ENCODE measurements around the gene ATRNL1.

ATRNL1 gene

DNA sequence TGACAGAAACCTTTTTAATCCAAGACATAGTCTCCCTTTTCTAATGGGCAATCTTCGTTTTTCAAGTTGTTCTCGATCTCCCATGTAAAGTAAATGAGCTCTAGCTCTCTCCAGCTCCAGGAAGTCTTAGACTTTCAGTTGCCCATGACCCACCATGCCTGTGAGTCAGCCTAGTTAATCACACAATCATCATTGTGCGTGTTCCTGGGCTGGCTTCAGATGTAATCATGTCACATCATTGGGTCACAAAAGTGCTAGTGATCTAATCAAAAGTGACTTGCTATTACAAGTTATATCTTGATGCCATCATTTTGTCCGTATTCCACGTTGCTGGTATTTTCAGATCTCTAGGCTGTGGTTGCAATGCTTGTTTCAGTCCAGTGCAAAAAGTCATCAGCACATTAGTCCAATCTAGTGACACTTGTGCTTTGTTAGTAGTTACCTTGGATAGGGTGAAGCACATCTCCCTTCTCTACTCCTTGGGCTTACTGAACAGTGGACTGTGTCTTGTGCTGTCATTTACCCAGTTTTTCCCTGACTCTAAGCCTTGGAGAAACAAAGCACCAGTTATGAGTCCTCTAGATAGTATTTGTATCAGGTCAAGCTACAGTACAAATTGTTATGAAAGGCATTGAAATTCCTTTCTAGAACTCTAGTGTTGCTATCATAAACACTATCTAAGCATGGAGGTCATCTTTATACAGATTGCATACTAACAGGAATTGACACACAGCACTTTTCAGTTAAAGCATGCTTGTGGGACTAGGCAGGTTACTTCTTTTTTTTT lies 863.3 kb downstream of the ATRNL1 start:
- DNase-seq = no peak

DNA sequence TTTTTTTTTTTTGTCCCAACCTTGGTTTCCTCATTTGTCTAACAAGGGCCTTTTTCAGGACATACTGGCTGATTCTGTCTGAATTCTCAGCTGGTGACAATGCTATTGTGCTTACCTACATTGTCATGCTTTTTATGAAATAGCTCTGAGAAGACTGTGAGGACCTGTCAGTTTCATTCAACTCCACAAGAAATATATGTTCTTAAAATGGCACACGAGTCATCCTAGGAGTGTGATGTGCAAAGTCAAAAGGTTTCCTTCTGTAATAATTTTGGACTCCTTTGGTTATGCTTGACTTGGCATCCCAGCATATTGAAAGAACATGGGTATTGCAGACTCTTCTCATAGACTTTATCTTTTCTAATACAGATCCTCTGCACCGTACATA lies 863.8 kb downstream of the ATRNL1 start:
- DNase-seq = no peak

DNA sequence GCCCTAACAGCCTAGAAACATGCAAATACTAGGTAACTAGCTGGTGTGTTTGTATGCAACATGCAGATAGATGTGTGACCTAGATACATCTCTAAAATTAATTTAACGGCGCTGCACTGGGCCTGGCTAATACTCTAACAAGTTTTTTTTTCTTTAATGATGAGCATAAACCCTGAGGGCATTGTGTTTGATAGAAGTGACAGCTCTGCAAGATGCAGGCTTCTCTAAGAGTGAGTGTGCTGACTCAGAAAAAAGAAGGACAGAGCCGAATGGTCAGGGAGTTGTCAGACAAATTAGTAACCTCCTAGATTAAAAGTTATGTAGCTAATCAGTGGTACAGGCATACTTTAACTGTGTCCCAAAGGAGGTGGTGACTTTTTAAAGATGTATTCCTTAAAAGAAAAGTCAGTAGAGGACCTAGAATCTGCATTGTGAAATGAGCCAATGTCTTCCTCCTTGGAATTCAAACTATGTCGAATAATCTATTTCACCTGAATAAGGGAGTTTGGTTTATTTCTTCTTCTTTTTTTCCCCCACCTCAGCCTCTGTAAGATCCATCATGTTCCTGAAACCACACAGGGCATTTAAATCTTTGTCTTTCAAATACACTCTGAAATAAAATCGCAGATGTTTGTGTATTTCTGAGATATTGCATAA lies 864.7 kb downstream of the ATRNL1 start:
- no peak for DNase-seq

DNA sequence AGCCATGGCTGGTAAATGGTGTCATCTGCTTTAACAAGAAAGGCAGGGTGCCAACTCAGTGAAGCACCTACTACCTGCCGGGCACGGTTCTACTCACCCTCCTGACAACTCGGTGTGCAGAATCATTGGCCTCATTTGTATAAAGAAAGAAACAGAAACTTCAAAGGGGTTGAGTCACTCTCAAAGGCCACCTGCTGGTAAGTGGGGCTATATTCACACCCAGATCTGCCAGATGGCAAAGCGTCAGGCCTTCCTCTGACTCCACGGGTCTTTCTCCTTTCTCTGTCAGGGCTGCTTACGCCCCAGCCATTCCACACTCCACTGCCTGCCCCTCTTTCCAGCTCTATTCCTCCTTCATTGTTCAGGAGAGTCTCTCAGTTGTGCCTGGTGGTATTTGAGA lies 870.7 kb downstream of the ATRNL1 start:
- peak in 1 of 2 experiments; percentile 20 for DNase-seq

DNA sequence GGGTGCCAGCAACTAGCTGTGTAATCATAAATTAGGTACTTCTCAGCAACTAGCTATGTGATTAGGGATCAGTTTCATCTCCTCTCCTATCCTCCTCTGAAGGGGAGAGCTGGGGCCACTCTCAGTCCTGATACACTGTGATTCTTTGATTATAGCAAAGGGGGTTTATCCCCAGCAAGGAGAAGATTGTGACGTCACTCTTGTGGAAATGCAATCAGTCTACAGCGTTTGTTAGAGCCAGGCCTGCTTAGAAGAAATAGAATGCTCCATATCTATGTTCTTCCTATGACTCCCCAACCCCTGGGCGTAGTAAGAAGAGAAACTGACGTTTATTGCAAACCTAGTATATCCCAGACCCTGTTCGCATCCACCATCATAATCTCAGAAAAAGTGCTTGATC lies 871.7 kb downstream of the ATRNL1 start:
- DNase-seq = no peak

DNA sequence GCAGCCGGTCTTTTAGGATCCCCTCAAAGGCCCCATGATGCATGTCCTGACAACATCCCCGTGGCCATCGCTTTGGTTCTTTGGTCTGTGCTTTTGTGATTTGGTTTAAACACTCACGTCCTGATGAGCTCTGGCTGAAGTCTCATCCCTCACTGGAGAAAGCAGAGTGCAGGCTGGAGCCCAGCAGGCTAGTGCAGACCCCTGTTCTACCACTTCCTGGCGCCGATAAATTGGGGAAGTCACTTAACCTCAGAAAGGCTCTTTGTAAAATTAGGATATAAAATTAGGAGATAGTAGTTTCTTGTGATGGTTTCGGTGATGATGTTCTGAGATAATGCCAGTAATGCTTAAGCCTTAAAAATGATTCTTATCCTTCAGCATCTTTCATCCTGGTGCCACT lies 872.2 kb downstream of the ATRNL1 start:
- DNase-seq = no peak

- DNase-seq = no peak
Measured at GRCh38 chr10:115968236-115968635, 875.1 kb downstream of the ATRNL1 start.

DNA sequence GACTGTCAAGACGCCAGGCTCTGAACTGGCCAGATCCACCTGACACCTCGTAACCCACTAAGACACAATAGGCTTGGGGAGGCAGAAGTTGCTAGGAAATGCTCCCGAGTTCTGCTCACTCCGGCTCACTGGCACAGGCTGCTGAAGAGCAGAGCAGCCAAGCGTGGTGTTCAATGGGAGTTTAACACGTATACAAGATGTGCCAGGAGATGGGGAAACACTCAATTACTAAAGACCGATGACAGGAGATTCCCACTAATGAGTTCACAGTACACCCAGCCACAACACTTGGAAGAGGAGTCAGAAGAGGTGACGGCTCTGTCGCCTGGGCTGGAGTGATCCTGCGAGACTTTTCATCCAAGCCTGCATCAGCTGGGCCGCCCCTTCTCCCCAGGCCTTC lies 876.4 kb downstream of the ATRNL1 start:
- DNase-seq = no peak

- DNase-seq = no peak
Measured at GRCh38 chr10:115971921-115972320, 878.8 kb downstream of the ATRNL1 start.

GRCh38 chr10:115972426-115972825 lies 879.3 kb downstream of the ATRNL1 start:
- no peak for DNase-seq

- no peak for DNase-seq
Measured at GRCh38 chr10:115974351-115974750, 881.2 kb downstream of the ATRNL1 start.

DNA sequence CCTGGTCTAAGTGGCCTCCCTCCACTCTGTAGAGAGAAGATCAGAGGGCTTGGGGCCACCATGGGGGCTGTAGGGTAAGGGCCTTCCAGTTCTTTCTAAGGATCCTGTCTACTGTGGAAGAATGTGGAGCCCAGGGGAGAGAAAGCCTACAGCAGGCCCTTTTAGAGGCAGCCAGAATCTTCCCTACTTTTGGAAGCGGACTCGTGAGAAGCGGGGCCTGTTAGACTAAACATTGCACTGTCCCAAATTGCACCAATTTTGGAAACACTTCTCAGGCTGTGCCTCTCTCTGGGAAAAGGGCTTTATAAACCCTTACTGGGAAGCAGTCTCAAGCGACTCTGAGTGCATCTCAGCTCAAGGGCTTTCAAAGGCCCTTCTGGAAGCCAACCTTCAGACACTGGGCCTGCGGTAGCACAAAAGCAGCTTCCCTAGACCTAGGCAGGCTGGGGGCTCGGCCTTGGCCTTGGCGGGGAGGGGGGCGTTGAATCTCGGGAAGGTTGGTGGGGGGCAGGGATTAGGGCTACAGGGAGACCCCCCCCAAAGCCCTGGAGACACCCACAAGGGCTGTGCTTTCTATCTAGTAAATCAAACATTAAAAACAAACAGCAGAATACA lies 881.8 kb downstream of the ATRNL1 start:
- no peak for DNase-seq

DNA sequence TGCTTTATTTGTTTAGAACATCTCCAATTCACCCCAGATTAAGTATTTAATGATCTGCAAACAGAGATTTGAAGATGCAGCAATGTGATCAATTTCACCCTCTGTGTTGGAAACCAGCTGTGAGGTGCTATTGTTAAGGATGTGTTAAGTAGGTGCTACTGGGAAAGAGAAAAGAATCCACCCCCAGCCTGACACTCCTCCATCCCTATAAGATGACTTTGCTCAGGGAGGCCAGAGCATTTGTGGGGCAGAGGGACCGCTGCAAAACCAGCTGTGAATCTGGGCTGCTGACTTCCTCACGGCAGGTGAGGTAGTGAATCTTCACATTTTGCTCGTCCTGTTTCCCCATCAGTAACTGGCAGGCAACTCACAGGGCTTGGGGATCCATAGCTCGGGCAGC lies 882.3 kb downstream of the ATRNL1 start:
- no peak for DNase-seq

GRCh38 chr10:115976342-115976741 lies 883.2 kb downstream of the ATRNL1 start:
- DNase-seq = no peak

GRCh38 chr10:115977855-115978254 lies 884.7 kb downstream of the ATRNL1 start:
- no peak for DNase-seq

- no peak for DNase-seq
Measured at GRCh38 chr10:115979576-115979975, 886.4 kb downstream of the ATRNL1 start.

DNA sequence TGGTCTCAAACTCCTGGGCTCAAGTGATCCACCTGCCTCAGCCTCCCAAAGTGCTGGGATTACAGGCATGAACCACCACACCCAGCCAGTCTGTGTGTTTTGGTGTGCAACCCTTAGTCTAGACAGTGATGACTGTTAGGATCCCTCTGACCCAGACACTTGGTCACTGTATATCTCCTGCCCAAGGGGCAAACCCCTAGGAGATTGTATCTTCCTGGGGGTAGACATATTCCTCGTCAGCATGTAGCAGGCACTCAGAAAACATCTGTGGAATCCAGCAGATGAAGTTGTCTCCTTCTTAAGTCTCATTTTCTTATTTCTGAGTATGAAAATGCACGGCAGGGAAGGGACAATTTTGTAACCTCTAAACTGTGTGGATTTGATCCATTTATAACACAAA lies 887.3 kb downstream of the ATRNL1 start:
- DNase-seq = no peak

DNA sequence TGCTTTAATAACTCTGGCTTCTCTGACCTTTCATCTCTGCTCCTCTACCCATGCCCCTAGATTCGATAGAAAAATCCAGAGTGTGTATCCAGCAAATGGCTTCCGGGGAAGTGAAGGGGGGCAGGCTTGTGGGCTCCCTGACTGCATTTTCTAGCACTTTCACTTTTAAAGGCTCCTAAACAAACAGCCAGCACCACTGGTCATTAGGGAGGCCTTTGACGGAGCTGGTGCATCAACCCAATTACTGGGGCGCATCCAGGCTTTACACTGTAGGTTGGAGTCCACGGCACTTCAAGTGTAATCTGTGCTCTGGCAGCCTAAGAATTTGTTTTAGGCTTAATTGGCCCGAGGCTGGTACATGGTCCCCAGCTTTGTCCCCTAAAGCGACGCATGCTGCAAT lies 887.9 kb downstream of the ATRNL1 start:
- DNase-seq = no peak

GRCh38 chr10:115982076-115982475 lies 888.9 kb downstream of the ATRNL1 start:
- no peak for DNase-seq

DNA sequence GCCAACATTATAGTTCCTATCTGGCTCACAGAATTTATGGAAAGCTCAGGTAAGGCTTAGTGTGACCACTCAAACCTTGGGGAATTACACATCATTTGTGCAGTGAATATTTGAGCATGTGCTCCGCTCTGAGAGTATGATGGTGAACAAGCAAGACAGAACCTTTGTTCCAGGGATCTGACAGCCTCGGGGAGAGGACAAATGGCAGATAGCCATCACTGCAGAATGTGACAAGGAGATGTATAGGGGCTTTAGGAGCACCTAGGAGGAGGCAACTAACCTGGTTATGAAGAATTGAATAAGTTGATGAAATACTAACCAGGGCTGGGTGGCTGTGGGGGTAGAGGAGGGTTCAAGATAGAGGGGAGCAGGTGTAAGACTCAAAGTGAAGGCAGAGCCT lies 889.4 kb downstream of the ATRNL1 start:
- DNase-seq = no peak

DNA sequence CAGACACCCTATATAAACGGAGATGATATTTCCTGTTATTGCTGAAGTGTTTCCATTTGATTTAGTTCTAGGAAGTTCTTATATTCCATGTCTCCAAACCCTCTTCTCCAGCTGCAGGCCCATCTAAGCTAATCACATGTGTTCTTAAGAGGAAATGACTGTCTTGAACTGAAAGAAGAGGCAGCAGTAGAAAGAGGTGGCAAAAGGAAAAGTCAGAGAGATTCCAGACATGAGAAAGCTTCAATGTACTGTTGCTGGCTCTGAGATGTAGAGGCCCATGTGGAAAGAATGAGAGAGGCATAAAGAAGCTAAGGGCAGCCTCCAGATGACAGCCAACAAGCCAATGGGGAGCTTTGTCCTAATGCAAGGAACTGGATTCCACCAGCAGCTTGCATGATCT lies 892.6 kb downstream of the ATRNL1 start:
- no peak for DNase-seq

DNA sequence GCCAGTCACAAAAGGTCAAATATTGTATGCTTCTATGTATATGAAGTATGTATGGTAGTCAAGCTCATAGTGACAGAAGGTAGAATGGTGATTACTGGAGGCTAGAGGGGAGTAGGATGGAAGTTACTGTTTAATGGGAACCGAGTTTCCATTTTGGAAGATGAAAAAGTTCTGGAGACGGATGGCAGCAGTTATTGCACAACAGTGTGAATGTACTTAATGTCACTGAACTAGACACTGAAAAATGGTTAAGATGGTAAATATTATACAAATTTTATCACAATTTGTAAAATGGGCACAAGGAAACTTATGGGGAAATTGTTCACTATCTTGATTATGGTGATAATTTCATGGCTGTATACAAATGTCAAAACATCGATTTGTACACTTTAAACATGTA lies 895.2 kb downstream of the ATRNL1 start:
- no peak for DNase-seq

GRCh38 chr10:115989621-115990020 lies 896.5 kb downstream of the ATRNL1 start:
- no peak for DNase-seq

- no peak for DNase-seq
Measured at GRCh38 chr10:115992236-115992986, 899.2 kb downstream of the ATRNL1 start.
